GM18951 (cell line): ENCODE data around the gene RRP8.

Source experiments
- POLR2A ChIP-seq: IDR thresholded peaks from 4 replicates; pipeline ENCODE4 v1.6.1; 2011; ENCODE audit warnings: mild to moderate bottlenecking; ENCODE audit not compliant: insufficient read length, insufficient read depth; ENCODE audit errors: extremely low read depth
- in situ Hi-C: fragments of 300-500 bp; cut with MboI; formaldehyde crosslinking; loops from one replicate; pipeline ENCODE4 v1.12.0; 2022; ENCODE audit warnings: low sequenced_read_pairs, mixed read lengths, inconsistent platforms; ENCODE audit not compliant: unreplicated experiment

The RRP8 gene

DNA sequence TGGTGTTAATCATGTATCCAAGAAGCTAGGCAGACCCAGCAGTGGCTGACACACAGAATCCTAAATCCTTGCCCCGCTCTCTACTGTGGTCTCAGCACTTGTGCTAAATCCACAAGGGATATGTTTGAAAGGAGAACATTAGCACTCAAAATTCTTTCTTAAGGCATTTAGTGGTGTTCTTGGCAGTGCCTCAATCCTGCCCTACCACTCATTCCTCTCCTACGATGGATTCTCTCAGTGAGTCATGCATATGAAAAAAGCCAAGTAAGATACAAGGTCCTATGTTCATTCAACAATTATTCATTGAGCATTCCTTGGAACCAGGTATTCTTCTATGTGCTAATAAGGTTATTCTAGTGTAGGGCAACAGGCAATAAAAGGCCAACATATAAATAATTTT lies 31.2 kb downstream of the RRP8 start:
- no peak for TF ChIP-seq POLR2A
- in situ Hi-C loops = no loop called here

DNA sequence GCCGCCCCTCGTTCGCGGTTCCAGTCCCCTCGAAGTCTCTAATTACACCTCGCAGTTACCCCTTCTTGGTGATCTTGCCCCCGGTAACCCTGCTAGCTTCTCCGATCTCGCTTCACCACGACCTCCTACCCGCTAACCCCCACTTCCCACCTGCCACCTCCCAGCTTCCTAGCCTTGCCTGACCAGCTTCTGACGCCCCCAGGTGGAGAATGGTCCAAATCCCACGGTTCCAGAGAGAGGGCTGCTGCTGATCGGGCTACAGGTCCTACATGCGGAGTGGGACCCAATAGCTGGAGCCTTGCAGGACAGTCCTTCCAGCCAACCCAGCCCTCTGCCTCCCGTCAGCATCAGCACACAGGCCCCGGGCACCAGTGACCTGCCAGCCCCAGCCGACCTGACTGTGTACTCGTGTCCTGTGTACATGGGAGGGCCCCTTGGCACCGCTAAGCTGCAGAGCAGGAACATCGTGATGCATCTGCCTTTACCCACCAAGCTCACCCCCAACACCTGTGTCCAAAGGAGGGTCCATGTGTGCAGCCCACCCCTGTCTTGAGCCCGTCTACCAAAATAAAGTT lies 31.9 kb downstream of the RRP8 start:
- in situ Hi-C loops = no loop called here
- TF ChIP-seq POLR2A = no peak

DNA sequence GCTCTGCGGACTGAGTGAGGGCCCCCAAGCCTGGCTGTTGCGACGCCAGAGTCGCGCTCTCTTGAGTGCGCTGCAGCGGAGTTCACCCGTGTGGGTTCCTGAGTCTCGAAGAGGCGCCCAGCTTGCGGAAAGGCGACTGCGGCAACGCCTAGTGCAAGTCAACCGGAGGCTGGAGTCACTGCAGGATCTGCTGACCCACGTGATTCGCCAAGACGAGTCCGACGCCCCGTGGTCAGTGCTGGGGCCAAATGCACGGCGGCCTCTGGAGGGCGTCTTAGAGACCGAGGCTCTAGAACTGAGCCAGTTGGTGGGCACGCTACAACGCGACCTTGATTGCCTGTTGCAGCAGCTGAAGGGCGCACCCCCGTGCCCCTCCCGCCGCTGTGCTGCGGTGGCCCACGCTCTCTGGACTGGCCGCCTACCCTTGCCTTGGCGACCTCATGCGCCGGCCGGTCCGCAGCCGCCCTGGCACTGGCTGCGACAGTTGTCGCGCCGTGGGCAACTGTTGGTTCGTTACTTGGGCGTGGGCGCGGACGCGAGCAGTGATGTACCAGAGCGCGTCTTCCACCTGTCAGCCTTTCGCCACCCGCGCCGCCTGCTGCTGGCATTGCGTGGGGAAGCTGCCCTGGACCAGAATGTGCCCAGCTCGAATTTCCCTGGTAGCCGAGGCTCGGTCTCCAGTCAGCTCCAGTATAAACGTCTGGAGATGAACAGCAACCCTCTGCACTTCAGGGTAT lies 32.6 kb downstream of the RRP8 start:
- in situ Hi-C loops = no loop called here
- TF ChIP-seq POLR2A = no peak

DNA sequence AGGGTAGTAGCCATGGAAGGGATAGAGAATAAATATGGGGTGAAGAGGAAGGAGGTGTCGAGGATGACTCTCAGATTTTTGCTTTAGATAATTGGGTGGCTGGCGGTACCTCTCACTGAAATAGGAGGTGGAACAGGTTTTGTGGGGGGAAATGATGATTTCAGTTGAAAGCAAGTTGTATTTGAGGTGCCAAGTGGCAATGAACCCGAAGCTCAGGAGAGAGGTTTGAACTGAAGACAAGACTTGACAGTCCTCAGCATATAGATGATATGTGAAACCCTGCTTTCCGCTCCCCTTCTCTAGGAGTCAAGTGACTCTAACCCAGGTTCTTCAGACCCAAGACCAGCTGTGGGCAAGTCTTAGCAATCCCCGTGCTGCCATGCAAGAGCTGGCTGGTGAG lies 33.7 kb downstream of the RRP8 start:
- in situ Hi-C loops = no loop called here
- TF ChIP-seq POLR2A = no peak

DNA sequence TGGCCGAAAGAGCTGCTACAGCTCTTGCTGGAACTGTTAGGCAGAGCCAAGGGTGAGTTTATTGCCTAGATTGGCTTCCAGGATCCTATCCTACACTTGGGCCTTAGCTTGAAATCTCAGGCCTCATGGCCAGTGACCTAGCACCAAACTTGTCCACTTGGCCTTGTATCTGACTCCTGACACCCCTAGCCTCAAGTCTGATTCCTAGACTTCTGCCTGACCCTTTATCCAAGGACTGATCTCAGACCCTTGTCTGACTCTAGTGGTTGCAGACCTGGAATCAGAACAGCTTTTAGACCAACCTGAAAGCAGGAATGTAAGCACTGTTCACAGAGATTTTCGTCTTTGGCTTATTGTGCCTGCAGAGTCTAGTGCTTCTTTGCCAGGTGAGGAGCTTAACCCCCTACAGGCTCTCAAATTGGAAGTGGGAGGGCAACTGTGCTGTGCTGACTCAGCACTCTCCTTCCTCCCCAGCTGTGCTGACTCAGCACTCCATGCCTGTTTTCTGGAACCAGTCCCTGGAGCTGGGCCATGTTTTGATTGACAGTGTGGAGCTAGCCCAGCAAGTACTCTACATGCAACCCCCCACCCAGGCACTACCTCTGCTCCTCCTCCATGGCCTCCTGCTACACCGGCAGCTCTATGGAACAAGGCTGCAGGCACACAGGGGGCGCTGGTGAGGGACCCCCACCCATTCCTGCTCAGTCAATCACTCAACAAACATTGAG lies 35.1 kb downstream of the RRP8 start:
- TF ChIP-seq POLR2A = no peak

DNA sequence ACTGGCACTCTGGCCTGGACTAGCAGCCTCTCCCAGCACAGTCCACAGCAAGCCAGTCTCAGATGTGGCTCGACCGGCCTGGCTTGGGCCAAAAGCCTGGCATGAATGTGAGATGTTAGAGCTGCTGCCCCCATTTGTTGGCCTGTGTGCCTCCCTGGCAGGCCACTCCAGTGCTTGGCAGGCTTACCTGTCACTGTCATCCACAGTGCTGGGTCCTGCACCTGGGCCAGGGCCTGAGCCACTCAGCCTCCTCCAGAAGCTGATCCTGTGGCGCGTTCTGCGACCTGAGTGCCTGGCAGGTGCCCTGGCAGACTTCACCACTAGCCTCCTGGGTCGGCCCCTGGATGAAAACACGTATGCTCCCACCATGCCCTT lies 36.1 kb downstream of the RRP8 start:
- in situ Hi-C loops = no loop called here
- TF ChIP-seq POLR2A = no peak

More for the DNA sequence above, 35.1 kb downstream of the RRP8 start:
- in situ Hi-C loops = no loop called here

DNA sequence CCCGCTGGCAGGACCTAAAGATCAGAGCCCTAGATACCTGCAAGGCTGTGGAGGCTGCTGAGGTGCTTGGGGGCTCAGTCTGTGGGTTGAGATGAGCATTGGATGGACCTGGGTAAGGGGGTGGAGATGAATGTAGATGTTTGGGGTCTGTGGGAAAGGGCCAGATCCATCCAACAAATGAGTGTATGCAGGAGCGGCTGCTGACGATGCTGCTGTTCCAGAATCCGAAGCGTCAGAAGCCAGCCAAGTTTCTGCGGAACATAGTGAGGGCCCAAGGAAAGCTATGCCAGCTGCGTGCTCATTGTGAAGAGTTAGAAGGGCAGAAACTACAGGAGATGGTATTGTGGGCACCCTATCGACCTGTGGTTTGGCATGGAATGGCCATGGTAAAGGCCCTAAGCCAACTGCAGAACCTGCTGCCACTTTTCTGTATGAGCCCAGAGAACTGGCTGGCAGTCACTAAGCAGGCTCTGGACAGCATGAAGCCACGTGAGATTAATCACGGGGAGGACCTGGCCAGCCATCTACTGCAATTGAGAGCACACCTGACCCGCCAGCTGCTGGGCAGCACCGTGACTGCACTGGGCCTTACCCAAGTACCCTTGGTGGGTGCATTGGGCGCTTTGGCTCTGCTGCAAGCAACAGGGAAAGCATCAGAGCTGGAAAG lies 36.6 kb downstream of the RRP8 start:
- in situ Hi-C loops = no loop called here
- TF ChIP-seq POLR2A = no peak

DNA sequence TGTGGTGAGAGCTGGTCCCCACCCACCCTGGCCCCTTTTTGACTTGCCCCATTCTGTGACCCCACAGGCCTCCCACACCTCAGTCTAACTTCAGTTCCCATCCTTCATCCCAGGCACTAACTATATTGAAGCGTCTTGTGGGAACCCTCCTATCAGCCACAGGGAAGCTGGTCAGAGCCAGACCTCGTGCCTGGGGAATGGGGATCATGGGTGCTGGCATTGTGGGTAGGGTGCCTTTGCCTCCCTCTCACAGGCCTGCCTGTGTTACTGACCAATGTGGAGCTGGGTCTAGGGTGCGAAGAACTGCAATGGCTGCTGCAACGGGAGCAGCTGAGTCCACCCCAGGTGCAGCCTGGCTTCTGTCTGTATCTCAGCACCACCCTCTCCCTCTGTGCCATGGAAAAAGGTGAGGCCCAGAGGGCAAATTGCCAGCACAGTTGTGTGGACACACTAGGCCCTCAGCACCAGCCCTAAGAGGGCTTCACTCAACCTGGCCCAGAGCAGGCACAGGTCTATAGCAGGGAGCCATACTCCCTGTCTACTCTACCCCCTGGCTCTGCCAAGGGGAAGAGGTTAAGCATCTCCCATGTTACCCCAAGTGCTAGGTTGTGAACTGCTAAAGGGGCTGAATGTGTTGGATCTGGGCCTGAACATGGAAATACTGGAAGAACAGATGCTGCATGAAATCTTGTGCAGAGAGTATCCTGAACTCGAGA lies 37.3 kb downstream of the RRP8 start:
- no peak for TF ChIP-seq POLR2A
- in situ Hi-C loops = no loop called here

DNA sequence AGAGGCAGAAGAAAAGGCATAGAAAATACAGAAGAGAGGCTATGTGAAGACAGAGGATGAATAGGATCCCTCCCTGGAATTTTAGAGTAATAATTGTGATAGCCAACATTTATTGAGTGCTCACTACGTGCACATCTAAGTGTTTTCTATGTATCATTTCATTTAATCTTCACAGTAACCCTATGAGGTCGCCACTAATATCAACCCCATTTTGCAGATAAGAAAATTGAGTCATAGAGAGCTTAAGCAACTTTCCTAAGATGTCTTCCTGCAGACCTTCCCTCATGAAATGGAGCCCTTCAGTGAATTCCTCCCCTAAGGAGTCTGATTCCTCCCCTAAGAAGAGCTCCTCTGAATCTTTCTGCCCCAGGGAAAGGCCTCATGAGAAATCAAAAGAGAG lies 38.1 kb downstream of the RRP8 start:
- no peak for TF ChIP-seq POLR2A
- in situ Hi-C loops = no loop called here

DNA sequence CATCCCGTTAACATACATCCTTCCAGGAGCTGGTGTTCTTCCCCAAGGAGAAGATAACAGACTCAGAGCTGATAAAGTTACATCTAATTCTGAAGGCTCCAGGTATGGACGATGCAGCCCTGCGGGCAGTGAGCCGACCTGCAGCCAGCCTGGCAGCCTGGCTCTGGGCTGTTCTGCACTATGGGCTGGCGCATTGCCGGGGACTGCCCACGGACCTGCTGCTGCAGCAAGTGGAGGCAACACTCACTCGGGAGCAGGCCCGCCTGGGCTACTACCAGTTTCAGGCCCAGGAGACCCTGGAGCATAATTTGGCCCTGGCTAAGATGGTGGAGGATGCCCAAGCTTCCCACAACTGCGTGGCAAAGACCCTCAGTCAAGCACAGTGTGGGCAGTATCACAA lies 39.7 kb downstream of the RRP8 start:
- TF ChIP-seq POLR2A = no peak
- in situ Hi-C loops = no loop called here

DNA sequence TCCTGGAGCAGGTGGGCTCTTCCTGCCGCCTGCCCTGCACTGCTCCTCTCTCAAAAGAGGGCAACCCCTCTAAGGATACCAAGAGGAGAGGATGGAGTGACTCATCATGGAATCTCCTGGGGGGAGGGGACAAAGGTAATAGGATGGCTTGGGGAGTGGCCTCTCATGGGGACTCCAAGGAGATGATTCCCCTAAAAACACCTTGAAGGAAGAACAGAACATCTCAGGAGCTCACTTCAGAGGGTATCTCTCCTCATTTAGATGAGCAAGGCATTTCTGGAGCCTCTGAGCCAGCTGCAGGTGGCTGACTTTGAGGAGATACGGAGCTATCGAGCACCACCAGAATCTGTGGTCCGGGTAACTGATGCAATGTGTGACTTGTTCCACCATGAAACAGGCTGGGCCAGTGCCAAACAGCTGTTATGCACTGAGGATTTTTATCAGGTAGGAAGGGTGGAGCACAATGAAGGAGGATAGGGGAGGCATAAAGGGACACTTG lies 40.2 kb downstream of the RRP8 start:
- TF ChIP-seq POLR2A = no peak
- in situ Hi-C loops = no loop called here

DNA sequence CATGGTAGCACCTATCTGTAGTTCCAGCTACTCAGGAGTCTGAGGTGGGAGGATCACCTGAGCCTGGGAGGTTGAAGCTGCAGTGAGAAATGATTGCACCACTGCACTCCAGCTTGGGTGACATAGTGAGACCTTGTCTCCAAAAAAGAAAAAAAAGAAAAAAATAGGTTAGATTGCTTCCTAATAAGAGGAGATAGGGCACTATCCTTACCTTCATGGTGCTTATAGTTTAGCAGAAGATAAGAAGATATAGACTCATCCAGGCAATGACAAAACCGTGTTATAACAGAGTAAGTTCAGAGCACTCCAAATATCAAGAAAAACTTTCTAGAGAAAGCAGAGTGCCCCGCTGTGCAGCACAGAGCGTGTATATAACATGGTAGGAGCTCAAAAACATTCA lies 42.1 kb downstream of the RRP8 start:
- TF ChIP-seq POLR2A = no peak
- in situ Hi-C loops = no loop called here

DNA sequence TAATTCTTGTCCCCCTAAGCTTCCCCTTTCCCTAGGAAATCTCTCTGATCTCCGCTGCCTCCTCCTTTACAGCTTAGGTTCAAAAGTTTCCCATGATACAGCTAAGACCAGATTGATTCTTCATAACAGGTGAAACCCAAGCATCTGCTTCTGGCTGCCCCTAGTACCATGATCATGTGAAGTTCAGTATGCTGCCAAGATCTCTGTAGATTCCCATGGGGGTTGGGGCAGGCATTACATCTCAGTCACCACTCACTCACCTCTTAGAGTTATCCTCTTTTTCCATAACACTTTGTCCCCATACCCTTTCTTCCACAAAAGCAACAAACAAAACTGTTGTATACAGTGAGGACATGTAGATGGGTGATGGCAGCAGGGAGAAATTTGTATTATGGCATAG lies 44.0 kb downstream of the RRP8 start:
- in situ Hi-C loops = no loop called here
- no peak for TF ChIP-seq POLR2A
